Esophagus squamous epithelium (tissue), 5 donors: ENCODE data around the gene NAA35. TPM values are rescaled to one million over a fixed set of nuclear protein-coding genes. Genes with fewer than 3 reads are reported as not detected.

Experiments
- DNase-seq: peaks from one replicate; lab custom pipeline; 2025; lab: John Stamatoyannopoulos, UW
- H3K27ac ChIP-seq, 4 donors: fragments of 200-600 bp; sonication (generic); one replicate each; pipeline ENCODE4 v1.5.1; 2016 to 2019; ENCODE audit warnings: mild to moderate bottlenecking in 1 of 4
- H3K27me3 ChIP-seq, 4 donors: fragments of 200-600 bp; sonication (generic); 1 replicate in 3 of 4; 2 replicates in 1 of 4; pipeline versions ENCODE4 v1.5.1 to v1.6.0; 2017 to 2021; ENCODE audit warnings: antibody characterized with exemption in 1 of 4
- H3K36me3 ChIP-seq, 3 donors: fragments of 200-600 bp; sonication (generic); one replicate each; pipeline ENCODE4 v1.5.1; 2016 to 2019
- H3K4me1 ChIP-seq, 3 donors: fragments of 200-600 bp; sonication (generic); one replicate each; pipeline ENCODE4 v1.5.1; 2017 to 2019
- H3K4me3 ChIP-seq, 4 donors: fragments of 200-600 bp; sonication (generic); 1 replicate in 3 of 4; 2 replicates in 1 of 4; pipeline ENCODE4 v1.5.1; 2016 to 2019; ENCODE audit warnings: mild to moderate bottlenecking in 2 of 4, moderate library complexity in 1 of 4
- H3K9me3 ChIP-seq, 3 donors: fragments of 200-600 bp; sonication (generic); one replicate each; pipeline ENCODE4 v1.5.1; 2016 to 2019
- POLR2A ChIP-seq, 4 donors: fragments of 450-650 bp; IDR thresholded peaks; one replicate each; pipeline ENCODE4 v1.6.1; 2017; ENCODE audit warnings: antibody characterized with exemption in 4 of 4, mild to moderate bottlenecking in 4 of 4, moderate library complexity in 3 of 4
- WGBS, 2 donors: methylation state at CpG; one replicate each; pipeline ENCODE4 v1.1.5; 2018; 5-methylcytosine and 5-hydroxymethylcytosine counted together
- intact Hi-C: fragments of 100-400 bp; cut with DNase I; formaldehyde crosslinking; loops from one replicate; pipeline ENCODE4 v1.15.0; 2022
- total RNA-seq, 4 donors: library from RNA; depleted of rRNA; stranded (reverse); fragments of >200 nt; gene quantifications; one replicate each; pipeline ENCODE4 v1.1.0, GENCODE V29; 2016
- TF ChIP-seq, protein P1 (sequence below), 6 experiments: fragments of 450-650 bp in 4 of 6; fragments of 200-600 bp in 2 of 6; sonication (generic) in 2 of 6; IDR thresholded peaks; one replicate each; pipeline ENCODE4 v1.5.1; 2016 to 2019; ENCODE audit warnings: antibody characterized with exemption in 6 of 6, mild to moderate bottlenecking in 4 of 6, moderate library complexity in 4 of 6
- donor health status: DM: yes; HTN: yes; CAD: no.

NAA35 gene
- total RNA-seq, result 10 to 100 TPM; 12.1 to 20.8 (median 19.9) TPM

DNA sequence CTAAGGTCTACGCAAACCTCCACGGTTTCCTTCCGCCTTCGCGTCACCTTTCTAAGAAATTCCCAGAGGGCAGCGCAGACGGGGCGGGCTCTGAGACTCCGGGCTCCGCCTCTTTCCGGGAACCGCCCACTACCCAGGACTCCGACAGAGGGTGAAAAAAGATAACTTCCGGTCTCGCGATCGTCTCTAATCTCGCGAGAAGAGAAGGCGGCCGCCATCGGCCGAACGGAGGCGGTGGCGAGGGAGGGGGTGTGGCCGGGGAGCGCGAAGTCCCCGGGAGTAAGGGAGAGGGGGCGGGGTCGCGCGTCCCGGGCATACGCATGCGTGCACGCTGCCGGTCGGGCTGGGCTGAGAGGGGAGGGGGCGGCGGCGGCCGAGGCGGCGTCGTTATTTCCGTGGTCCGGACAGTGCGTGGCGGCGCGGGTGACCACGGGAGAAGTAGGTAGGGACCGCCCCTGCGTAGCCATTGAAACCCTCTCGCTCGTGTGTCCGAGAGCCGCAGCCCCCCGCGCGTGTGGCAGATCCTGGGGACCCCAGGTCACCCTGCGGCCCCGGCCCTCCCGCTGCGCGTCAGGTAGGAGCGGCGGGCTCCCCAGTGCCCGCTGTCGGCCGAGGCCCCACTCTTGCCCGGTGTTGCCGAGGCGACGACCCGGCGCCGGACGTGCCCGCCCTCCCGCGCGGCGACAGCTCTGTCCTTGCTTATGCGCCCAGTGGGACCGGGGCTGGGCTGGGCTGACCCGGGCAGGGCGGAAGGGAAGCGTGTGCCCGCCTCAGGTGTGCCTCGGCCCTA, at the start of gene NAA35:
Gene NAA35 (plus strand): TSS at position 315 of the 790 bp plus-strand sequence. CDS start 1,014 bp downstream, outside the sequence.
- TF ChIP-seq POLR2A (IDR thresholded peaks at IDR 0.05), result peak in 2 of 4 donors; percentile 54 to 78
- TF ChIP-seq, protein P1, sequence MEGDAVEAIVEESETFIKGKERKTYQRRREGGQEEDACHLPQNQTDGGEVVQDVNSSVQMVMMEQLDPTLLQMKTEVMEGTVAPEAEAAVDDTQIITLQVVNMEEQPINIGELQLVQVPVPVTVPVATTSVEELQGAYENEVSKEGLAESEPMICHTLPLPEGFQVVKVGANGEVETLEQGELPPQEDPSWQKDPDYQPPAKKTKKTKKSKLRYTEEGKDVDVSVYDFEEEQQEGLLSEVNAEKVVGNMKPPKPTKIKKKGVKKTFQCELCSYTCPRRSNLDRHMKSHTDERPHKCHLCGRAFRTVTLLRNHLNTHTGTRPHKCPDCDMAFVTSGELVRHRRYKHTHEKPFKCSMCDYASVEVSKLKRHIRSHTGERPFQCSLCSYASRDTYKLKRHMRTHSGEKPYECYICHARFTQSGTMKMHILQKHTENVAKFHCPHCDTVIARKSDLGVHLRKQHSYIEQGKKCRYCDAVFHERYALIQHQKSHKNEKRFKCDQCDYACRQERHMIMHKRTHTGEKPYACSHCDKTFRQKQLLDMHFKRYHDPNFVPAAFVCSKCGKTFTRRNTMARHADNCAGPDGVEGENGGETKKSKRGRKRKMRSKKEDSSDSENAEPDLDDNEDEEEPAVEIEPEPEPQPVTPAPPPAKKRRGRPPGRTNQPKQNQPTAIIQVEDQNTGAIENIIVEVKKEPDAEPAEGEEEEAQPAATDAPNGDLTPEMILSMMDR (IDR thresholded peaks at IDR 0.05), result no peak
- intact Hi-C loops, result no loop called here
- no peaks in the 10 kb centered on the region for H3K27me3 ChIP-seq
- peak within 1 kb of the TSS; percentile 88 to 96 (median 94) for H3K27ac ChIP-seq
- peak within 1 kb of the TSS; percentile 69 to 91 (median 86) for H3K4me3 ChIP-seq
- peak; percentile 84 for DNase-seq
- H3K4me1 ChIP-seq, result peaks cover 10 to 59% (median 11%) of the 10 kb centered on the region in 3 donors
- H3K36me3 ChIP-seq, result peaks cover 0 to 36% (median 1%) of the 10 kb centered on the region in 3 donors
- no peaks in the 10 kb centered on the region for H3K9me3 ChIP-seq
- 0% methylated on average over 3 to 21 of the region's 93 CpGs for WGBS, 2 donors

DNA sequence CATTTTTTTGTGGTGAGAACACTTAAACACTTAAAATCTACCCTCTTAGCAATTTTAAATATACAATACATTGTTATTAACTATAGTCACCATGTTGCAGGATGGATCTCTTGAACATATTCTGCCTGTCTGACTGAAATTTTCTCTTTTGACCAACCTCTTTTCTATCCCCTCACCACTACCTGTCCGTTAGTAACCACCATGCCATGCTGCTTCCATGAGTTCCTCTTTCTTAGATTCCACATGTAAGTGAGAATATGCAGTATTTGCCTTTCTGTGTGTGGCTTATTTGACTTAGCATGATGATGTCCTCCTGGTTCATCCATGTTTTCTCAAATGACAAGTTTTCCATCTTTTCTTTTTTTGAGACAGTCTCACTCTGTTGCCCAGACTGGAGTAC, 48.5 kb upstream of the NAA35 start:
- no peaks in the 10 kb centered on the region for H3K27me3 ChIP-seq
- H3K27ac ChIP-seq, result no peak overlapping the region
- intact Hi-C loops, result no loop called here
- no peaks in the 10 kb centered on the region for H3K36me3 ChIP-seq
- H3K9me3 ChIP-seq, result no peaks in the 10 kb centered on the region
- no peak for DNase-seq
- TF ChIP-seq POLR2A (IDR thresholded peaks at IDR 0.05), result no peak
- TF ChIP-seq, protein P1 (IDR thresholded peaks at IDR 0.05), result no peak
- H3K4me1 ChIP-seq, result no peaks in the 10 kb centered on the region
- no peak overlapping the region for H3K4me3 ChIP-seq
- WGBS, 2 donors, result 63 to 85% methylated on average over 1 of the region's 1 CpG

DNA sequence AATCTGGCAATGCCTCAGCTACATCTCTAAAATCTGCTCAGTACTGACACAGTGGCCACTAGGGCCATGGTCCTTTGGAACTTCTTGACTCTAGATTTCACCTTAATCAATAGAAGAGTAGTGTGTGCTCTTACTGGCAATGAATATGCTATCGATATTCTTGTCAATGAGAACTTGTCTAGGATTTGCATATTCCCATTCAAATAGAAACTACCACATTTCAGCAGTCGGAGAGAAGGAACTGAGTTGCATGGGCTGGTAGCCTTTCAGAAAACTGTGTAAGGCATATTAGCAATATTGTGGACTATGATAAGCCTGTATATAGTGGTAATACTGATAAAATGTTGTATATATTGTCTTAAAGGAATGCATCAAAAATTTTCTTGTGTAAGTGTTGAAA, 45.3 kb upstream of the NAA35 start:
- no peak overlapping the region for H3K27ac ChIP-seq
- H3K4me3 ChIP-seq, result no peak overlapping the region
- intact Hi-C loops, result no loop called here
- DNase-seq, result no peak
- no peaks in the 10 kb centered on the region for H3K4me1 ChIP-seq
- 70 to 97% methylated on average over 2 of the region's 2 CpGs for WGBS, 2 donors
- H3K36me3 ChIP-seq, result no peaks in the 10 kb centered on the region
- no peak for TF ChIP-seq POLR2A (IDR thresholded peaks at IDR 0.05)
- TF ChIP-seq, protein P1 (IDR thresholded peaks at IDR 0.05), result no peak
- no peaks in the 10 kb centered on the region for H3K9me3 ChIP-seq
- H3K27me3 ChIP-seq, result no peaks in the 10 kb centered on the region

DNA sequence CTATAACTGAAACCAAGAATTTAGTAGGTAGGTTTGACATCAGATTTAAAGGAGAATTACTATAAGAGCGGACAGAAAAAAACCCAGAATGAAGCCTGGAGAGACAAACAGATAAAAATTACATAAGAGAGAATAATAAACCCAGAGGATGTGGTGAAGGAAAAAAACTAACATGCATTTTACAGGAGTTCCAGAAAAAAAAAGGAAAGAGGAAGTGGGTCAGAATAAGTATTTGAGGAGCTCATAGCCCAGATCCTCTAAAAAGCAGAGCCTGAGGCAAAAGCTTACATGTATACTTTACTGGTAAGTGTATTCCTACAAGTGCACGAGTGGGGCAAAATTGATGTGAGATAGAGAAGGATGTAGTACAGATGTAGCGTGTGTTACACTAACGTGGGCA, 43.1 kb upstream of the NAA35 start:
- intact Hi-C loops, result no loop called here
- H3K27me3 ChIP-seq, result no peaks in the 10 kb centered on the region
- no peaks in the 10 kb centered on the region for H3K36me3 ChIP-seq
- 77 to 80% methylated on average over 4 of the region's 4 CpGs for WGBS, 2 donors
- H3K9me3 ChIP-seq, result no peaks in the 10 kb centered on the region
- no peak overlapping the region for H3K27ac ChIP-seq
- H3K4me3 ChIP-seq, result no peak overlapping the region
- H3K4me1 ChIP-seq, result no peaks in the 10 kb centered on the region
- TF ChIP-seq, protein P1 (IDR thresholded peaks at IDR 0.05), result no peak
- TF ChIP-seq POLR2A (IDR thresholded peaks at IDR 0.05), result no peak
- no peak for DNase-seq

DNA sequence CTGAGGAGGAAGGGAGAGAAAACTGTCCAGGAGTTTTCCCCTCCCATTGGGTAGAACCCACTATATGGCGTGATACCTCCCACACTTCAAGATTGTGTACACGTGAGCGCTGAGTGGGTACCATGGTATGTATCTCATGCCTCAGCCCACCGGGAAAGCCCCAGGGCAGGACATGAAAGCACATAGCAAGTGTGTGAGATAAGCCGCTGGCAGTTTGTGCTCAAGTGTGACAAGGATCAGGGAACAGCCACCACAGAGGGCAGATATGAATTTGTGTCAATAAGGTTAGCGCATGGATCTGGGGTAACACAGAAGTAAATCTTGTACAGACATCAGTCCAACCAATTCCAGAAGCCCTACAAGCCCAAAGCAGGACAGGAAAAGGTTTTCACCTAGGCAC, 42.6 kb upstream of the NAA35 start:
- TF ChIP-seq, protein P1 (IDR thresholded peaks at IDR 0.05), result no peak
- TF ChIP-seq POLR2A (IDR thresholded peaks at IDR 0.05), result no peak
- Histone ChIP-seq H3K4me3 (no peak overlapping the region), H3K36me3 (no peaks in the 10 kb centered on the region), H3K9me3 (no peaks in the 10 kb centered on the region), H3K27ac (no peak overlapping the region), H3K4me1 (no peaks in the 10 kb centered on the region), H3K27me3 (no peaks in the 10 kb centered on the region)
- intact Hi-C loops, result no loop called here
- DNase-seq, result no peak
- WGBS, 2 donors, result 77 to 79% methylated on average over 4 to 6 of the region's 6 CpGs
